ENCODE results near the gene PRR36. TPM values are rescaled to one million over a fixed set of nuclear protein-coding genes. Genes with fewer than 3 reads are reported as not detected.

Gene PRR36
- total and polyA plus RNA-seq, 11 donors = 0.01 to 0.27 (median 0.08) TPM; not detected in 4

DNA sequence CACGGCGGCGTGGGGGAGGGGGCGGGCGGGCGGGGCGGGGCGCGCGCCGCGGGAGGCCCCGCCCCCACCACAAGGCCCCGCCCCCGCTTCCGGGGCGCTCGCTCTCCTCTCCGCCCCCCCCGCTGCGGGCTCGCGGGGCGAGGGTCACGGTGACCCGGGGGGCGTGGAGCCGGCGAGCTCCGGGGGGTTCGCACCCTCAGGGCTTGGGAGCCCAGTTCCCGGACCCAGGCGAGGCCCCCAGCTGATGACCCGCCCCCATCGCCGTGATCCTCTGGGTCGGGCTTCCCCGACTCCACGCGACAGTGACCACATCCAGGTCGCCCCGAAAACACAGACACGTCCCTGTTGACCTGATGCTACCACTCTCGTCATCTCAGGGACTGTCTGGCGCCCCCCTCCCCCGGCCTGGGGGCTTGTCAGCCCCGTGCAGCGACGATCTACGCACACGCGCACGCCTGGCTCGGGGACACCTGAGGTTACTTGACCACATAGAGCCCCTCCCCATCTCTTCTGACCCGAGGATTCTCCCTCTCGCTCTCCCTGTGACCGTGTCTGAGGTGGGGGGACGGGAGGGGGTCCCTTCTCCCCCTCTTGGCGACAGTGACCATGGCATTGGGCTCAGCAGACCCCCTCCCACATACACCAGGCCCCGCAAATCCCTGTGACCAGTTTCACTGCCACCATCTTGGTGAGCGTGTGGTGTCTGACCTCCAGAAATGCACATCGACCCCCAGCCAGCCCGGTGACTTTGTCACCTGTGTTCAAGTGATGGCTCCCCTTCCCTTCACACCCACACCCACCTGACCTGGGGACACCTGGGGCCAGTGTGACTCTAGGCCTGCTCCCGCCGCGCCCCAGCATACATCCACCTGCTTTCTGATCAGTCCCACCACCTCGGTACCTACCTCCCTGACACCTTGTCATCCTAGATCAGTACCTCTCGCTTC lies 30.2 kb upstream of the PRR36 start:
- WGBS, 4 donors = 10 to 24% (median 15%) methylated on average over 26 to 68 of the region's 68 CpGs
- peak in 4 of 5 donors; percentile 65 to 83 (median 68) for DNase-seq
- Histone ChIP-seq H3K27ac (peak overlapping the region; percentile 70 to 93 (median 86)), H3K36me3 (peaks cover 0 to 16% (median 0%) of the 10 kb centered on the region in 9 donors), H3K9me3 (no peaks in the 10 kb centered on the region), H3K4me1 (peaks cover 0 to 59% (median 35%) of the 10 kb centered on the region in 12 donors), H3K4me3 (peak overlapping the region; percentile 69 to 97 (median 88)), H3K27me3 (no peaks in the 10 kb centered on the region)
- TF ChIP-seq POLR2A (IDR thresholded peaks at IDR 0.05) (no peak), CTCF (IDR thresholded peaks at IDR 0.05) (no peak)
- intact Hi-C loops (cut with DNase I) = loop anchor here in 5 of 10 donors (2.0 to 10.0 kb wide), 7 partner anchors 14 to 250 kb away; partner anchors contain the start of gene TRAPPC5 (in 1 of the 5)
- peak in 3 of 4 donors; percentile 11 to 60 (median 40) for ATAC-seq

GRCh38 chr19:7903244-7904073 lies 29.3 kb upstream of the PRR36 start, which contains the start of gene MAP2K7:
TSS of gene MAP2K7 (plus strand) at chr19:7903877. CDS start at chr19:7903945, 68 bp downstream.
- peaks cover 0 to 51% (median 34%) of the 10 kb centered on the region in 12 donors for H3K4me1 ChIP-seq

GRCh38 chr19:7902796-7903243 lies 28.6 kb upstream of the PRR36 start:
- peaks cover 0 to 45% (median 31%) of the 10 kb centered on the region in 12 donors for H3K4me1 ChIP-seq
- peak overlapping the region; percentile 34 to 97 (median 72) for H3K4me3 ChIP-seq
- WGBS, 4 donors = 18 to 34% (median 19%) methylated on average over 11 to 20 of the region's 20 CpGs
- no peaks in the 10 kb centered on the region for H3K9me3 ChIP-seq
- H3K36me3 ChIP-seq = peaks cover 0 to 11% (median 0%) of the 10 kb centered on the region in 9 donors
- no peak for DNase-seq
- ATAC-seq = no peak
- peak overlapping the region in 11 of 12 donors; percentile 71 to 93 (median 87) for H3K27ac ChIP-seq
- no peak for TF ChIP-seq POLR2A (IDR thresholded peaks at IDR 0.05)
- no peak for TF ChIP-seq CTCF (IDR thresholded peaks at IDR 0.05)
- intact Hi-C loops (cut with DNase I) = loop anchor here in 6 of 10 donors (1.0 to 10.0 kb wide), 9 partner anchors 17 to 248 kb away; partner anchors contain the start of genes SNAPC2 (in 2 of the 6), TIMM44 (in 1 of the 6) and TRAPPC5 (in 1 of the 6)
- no peaks in the 10 kb centered on the region for H3K27me3 ChIP-seq

More at GRCh38 chr19:7903244-7904073, 29.3 kb upstream of the PRR36 start, which contains the start of gene MAP2K7:
- DNase-seq (peak; percentile 100), ATAC-seq (peak; percentile 83 to 93 (median 88))
- peak within 1 kb of the TSS; percentile 69 to 97 (median 88) for H3K4me3 ChIP-seq
- intact Hi-C loops (cut with DNase I) = loop anchor here in 6 of 10 donors (1.0 to 10.0 kb wide), 10 partner anchors 15 to 249 kb away; partner anchors contain the start of genes SNAPC2 (in 2 of the 6), TIMM44 (in 1 of the 6) and TRAPPC5 (in 1 of the 6)
- H3K27me3 ChIP-seq = no peaks in the 10 kb centered on the region
- H3K36me3 ChIP-seq = peaks cover 0 to 14% (median 0%) of the 10 kb centered on the region in 9 donors
- WGBS, 4 donors = 0% methylated on average over 48 to 89 of the region's 89 CpGs
- no peaks in the 10 kb centered on the region for H3K9me3 ChIP-seq
- H3K27ac ChIP-seq = peak within 1 kb of the TSS; percentile 70 to 93 (median 88)
- TF ChIP-seq CTCF (IDR thresholded peaks at IDR 0.05) = peak; percentile 22 to 88 (median 65)
- peak in 1 of 2 donors; percentile 67 for TF ChIP-seq POLR2A (IDR thresholded peaks at IDR 0.05)
